ENCODE measurements around the gene RPL13. TPM values are rescaled to one million over a fixed set of nuclear protein-coding genes. Genes with fewer than 3 reads are reported as not detected.

Gene RPL13
- total RNA-seq, 1 donor from 2014 or later = 1,914 TPM

DNA sequence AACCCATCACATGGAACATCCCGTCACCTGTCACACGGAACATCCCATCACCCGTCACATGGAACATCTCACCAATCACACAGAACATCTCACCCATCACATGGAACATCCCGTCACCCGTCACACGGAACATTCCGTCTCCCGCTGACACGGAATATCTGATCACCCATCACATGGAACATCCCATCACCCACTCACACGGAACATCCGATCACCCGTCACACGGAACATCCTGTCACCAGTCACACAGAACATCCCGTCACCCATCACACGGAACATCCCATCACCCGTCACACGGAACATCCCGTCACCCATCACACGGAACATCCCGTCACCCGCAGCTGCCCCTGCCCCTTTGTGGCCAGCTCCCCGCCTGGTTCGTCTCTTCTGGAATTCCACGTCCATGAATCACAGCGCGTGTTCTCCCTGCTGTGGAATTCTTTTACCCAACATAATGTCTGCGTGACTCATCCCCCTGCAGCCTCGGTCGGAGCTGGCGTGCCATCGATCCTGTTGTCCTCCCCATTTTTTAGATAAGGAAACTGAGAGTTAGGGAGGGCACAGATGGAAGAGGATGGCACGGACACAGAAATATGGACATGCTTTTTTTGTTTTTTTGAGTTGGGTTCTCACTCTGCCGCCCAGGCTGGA lies 20.7 kb downstream of the RPL13 start:
- Histone ChIP-seq H3K27me3 (peaks cover 26% of the 10 kb centered on the region), H3K4me1 (peaks cover 5% of the 10 kb centered on the region), H3K27ac (no peak overlapping the region), H3K9me3 (ENCODE audit: low read depth) (no peaks in the 10 kb centered on the region), H3K36me3 (no peaks in the 10 kb centered on the region), H4K20me1 (ENCODE audit: low read depth) (no peaks in the 10 kb centered on the region), H2AFZ (replicated peaks) (no peak overlapping the region), H3K4me3 (no peak overlapping the region), H3F3A (ENCODE audit: low read depth) (peaks cover 11% of the 10 kb centered on the region), H3K79me2 (ENCODE audit: low read depth) (no peaks in the 10 kb centered on the region), H3K9ac (no peak overlapping the region), H3K4me2 (no peak overlapping the region)
- Mint-ChIP-seq H3K9me3 (peaks cover 3% of the 10 kb centered on the region), H3K4me3 (no peak overlapping the region), H3K27me3 (ENCODE audit: insufficient read depth, low read depth) (peaks cover 20% of the 10 kb centered on the region), H3K36me3 (no peaks in the 10 kb centered on the region), H3K27ac (no peak overlapping the region), H3K4me1 (no peaks in the 10 kb centered on the region)
- DNase-seq (ENCODE audit: low spot score) = no peak
- TF ChIP-seq EZH2 (IDR thresholded peaks at IDR 0.05) (no peak), EZH2phosphoT487 (IDR thresholded peaks at IDR 0.05) (no peak)
- TF ChIP-seq, protein P1, sequence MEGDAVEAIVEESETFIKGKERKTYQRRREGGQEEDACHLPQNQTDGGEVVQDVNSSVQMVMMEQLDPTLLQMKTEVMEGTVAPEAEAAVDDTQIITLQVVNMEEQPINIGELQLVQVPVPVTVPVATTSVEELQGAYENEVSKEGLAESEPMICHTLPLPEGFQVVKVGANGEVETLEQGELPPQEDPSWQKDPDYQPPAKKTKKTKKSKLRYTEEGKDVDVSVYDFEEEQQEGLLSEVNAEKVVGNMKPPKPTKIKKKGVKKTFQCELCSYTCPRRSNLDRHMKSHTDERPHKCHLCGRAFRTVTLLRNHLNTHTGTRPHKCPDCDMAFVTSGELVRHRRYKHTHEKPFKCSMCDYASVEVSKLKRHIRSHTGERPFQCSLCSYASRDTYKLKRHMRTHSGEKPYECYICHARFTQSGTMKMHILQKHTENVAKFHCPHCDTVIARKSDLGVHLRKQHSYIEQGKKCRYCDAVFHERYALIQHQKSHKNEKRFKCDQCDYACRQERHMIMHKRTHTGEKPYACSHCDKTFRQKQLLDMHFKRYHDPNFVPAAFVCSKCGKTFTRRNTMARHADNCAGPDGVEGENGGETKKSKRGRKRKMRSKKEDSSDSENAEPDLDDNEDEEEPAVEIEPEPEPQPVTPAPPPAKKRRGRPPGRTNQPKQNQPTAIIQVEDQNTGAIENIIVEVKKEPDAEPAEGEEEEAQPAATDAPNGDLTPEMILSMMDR (IDR thresholded peaks at IDR 0.05) = no peak

- Histone ChIP-seq H3K4me1 (peaks cover 5% of the 10 kb centered on the region), H3K27me3 (peaks cover 18% of the 10 kb centered on the region), H3K9ac (no peak overlapping the region), H3K4me2 (no peak overlapping the region), H3F3A (ENCODE audit: low read depth) (peaks cover 11% of the 10 kb centered on the region), H3K4me3 (no peak overlapping the region), H2AFZ (replicated peaks) (no peak overlapping the region), H3K9me3 (ENCODE audit: low read depth) (no peaks in the 10 kb centered on the region), H3K36me3 (no peaks in the 10 kb centered on the region), H3K79me2 (ENCODE audit: low read depth) (no peaks in the 10 kb centered on the region), H3K27ac (no peak overlapping the region), H4K20me1 (ENCODE audit: low read depth) (no peaks in the 10 kb centered on the region)
- Mint-ChIP-seq H3K4me3 (no peak overlapping the region), H3K27me3 (ENCODE audit: insufficient read depth, low read depth) (peaks cover 20% of the 10 kb centered on the region), H3K4me1 (no peaks in the 10 kb centered on the region), H3K36me3 (no peaks in the 10 kb centered on the region), H3K27ac (no peak overlapping the region), H3K9me3 (peaks cover 3% of the 10 kb centered on the region)
- TF ChIP-seq EZH2phosphoT487 (IDR thresholded peaks at IDR 0.05) (no peak), EZH2 (IDR thresholded peaks at IDR 0.05) (no peak)
- TF ChIP-seq, protein P1 (IDR thresholded peaks at IDR 0.05) = no peak
- no peak for DNase-seq (ENCODE audit: low spot score)
Observed at GRCh38 chr16:89581861-89582563, 21.5 kb downstream of the RPL13 start.

GRCh38 chr16:89582614-89583196 lies 22.2 kb downstream of the RPL13 start:
- no peaks in the 10 kb centered on the region for H4K20me1 ChIP-seq (ENCODE audit: low read depth)
- peaks cover 5% of the 10 kb centered on the region for H3F3A ChIP-seq (ENCODE audit: low read depth)
- TF ChIP-seq, protein P1 (IDR thresholded peaks at IDR 0.05) = no peak
- no peak for TF ChIP-seq EZH2phosphoT487 (IDR thresholded peaks at IDR 0.05)
- TF ChIP-seq EZH2 (IDR thresholded peaks at IDR 0.05) = no peak
- Mint-ChIP-seq H3K27ac (no peak overlapping the region), H3K36me3 (no peaks in the 10 kb centered on the region), H3K4me3 (no peak overlapping the region), H3K27me3 (ENCODE audit: insufficient read depth, low read depth) (peaks cover 14% of the 10 kb centered on the region), H3K4me1 (no peaks in the 10 kb centered on the region), H3K9me3 (no peaks in the 10 kb centered on the region)
- H3K79me2 ChIP-seq (ENCODE audit: low read depth) = no peaks in the 10 kb centered on the region
- DNase-seq (ENCODE audit: low spot score) = no peak
- no peak overlapping the region for H3K9ac ChIP-seq
- no peaks in the 10 kb centered on the region for H3K36me3 ChIP-seq
- H3K4me1 ChIP-seq = peaks cover 5% of the 10 kb centered on the region
- no peaks in the 10 kb centered on the region for H3K9me3 ChIP-seq (ENCODE audit: low read depth)
- peaks cover 11% of the 10 kb centered on the region for H3K27me3 ChIP-seq
- no peak overlapping the region for H3K4me3 ChIP-seq
- no peak overlapping the region for H3K27ac ChIP-seq
- no peak overlapping the region for H2AFZ ChIP-seq (replicated peaks)
- H3K4me2 ChIP-seq = no peak overlapping the region

All from neural progenitor cell (in vitro differentiated cells).